NCI-H1105 (cell line): ENCODE data around the gene FUBP3.

Source experiments
- DNase-seq: peaks from one replicate; lab custom pipeline; 2025; lab: John Stamatoyannopoulos, UW

FUBP3 gene

GRCh38 chr9:130635306-130635705 lies 55.9 kb downstream of the FUBP3 start:
- DNase-seq = no peak

- DNase-seq = no peak
Measured at GRCh38 chr9:130635721-130636647, 56.6 kb downstream of the FUBP3 start.

- DNase-seq = no peak
Measured at GRCh38 chr9:130636648-130637020, 57.3 kb downstream of the FUBP3 start.

- no peak for DNase-seq
Measured at GRCh38 chr9:130638284-130639123, 59.1 kb downstream of the FUBP3 start.

GRCh38 chr9:130639124-130639765 lies 59.9 kb downstream of the FUBP3 start:
- DNase-seq = peak; percentile 85

- no peak for DNase-seq
Measured at GRCh38 chr9:130639866-130640555, 60.6 kb downstream of the FUBP3 start.

GRCh38 chr9:130640681-130641080 lies 61.3 kb downstream of the FUBP3 start:
- DNase-seq = no peak

- DNase-seq = no peak
Measured at GRCh38 chr9:130642926-130643325, 63.5 kb downstream of the FUBP3 start.

- no peak for DNase-seq
Measured at GRCh38 chr9:130651221-130651620, 71.8 kb downstream of the FUBP3 start.

- DNase-seq = no peak
Measured at GRCh38 chr9:130651752-130652151, 72.4 kb downstream of the FUBP3 start.

GRCh38 chr9:130654879-130655278 lies 75.5 kb downstream of the FUBP3 start:
- DNase-seq = no peak

GRCh38 chr9:130658893-130659698 lies 79.7 kb downstream of the FUBP3 start:
- no peak for DNase-seq

GRCh38 chr9:130659699-130660248 lies 80.4 kb downstream of the FUBP3 start:
- no peak for DNase-seq

GRCh38 chr9:130660326-130660682 lies 80.9 kb downstream of the FUBP3 start:
- no peak for DNase-seq

- no peak for DNase-seq
Measured at GRCh38 chr9:130660683-130661450, 81.5 kb downstream of the FUBP3 start.

GRCh38 chr9:130661451-130662098 lies 82.2 kb downstream of the FUBP3 start:
- no peak for DNase-seq

GRCh38 chr9:130662099-130662969 lies 83.0 kb downstream of the FUBP3 start:
- DNase-seq = no peak

GRCh38 chr9:130662970-130663257 lies 83.5 kb downstream of the FUBP3 start:
- no peak for DNase-seq
